Activated CD8-positive, alpha-beta memory T cell treated with anti-CD3 and anti-CD28 coated beads for 48 hours (primary cell): ENCODE data around the gene CFAP126.
"Not testable (repeated sequence)": the region's sequence is repeated elsewhere in the genome, so short reads cannot be mapped to it uniquely, and the experiment has no call there.

Experiments
- DNase-seq, 3 experiments: peaks; one replicate each; pipeline ENCODE4 v3.0.0-alpha.2; 2020; ENCODE audit warnings: low read depth in 2 of 3, low spot score in 2 of 3

Gene CFAP126, protein sequence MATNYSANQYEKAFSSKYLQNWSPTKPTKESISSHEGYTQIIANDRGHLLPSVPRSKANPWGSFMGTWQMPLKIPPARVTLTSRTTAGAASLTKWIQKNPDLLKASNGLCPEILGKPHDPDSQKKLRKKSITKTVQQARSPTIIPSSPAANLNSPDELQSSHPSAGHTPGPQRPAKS

DNA sequence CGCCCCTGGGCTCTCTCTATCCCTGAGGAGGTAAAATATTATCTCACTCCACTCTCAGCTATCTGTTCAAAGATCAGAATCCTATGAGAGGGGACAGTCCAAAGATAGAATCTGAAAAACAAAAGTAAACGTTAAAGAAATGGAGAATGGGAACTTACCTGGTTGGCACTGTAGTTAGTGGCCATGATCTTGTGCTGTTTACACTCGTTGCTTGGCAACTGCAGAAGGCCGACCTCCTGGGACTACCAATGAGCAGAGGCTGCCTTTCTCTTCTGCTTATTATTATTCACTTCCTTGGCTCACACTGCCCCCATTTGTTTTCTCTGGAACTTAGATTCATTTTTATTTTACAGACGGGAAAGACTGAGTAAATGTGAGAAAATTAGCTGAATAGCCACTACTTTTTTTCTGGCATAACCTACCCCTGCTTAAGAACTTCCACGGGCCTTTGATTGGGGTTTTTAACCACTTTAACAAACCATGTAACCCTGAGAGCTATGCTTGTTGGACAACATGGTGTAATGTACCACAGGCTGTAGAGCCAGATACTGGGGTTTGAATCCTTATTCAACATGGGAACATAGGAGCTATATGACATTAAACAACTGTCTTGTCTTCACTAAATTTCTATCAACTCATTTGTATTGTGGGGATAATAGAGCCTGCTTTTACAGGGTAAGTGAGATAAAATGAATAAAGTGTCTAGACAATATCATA lies at the start of gene CFAP126:
Gene CFAP126 (minus strand): TSS at position 193 of the 717 bp plus-strand sequence. CDS start 8 bp downstream, at position 185.
- DNase-seq = no peak

DNA sequence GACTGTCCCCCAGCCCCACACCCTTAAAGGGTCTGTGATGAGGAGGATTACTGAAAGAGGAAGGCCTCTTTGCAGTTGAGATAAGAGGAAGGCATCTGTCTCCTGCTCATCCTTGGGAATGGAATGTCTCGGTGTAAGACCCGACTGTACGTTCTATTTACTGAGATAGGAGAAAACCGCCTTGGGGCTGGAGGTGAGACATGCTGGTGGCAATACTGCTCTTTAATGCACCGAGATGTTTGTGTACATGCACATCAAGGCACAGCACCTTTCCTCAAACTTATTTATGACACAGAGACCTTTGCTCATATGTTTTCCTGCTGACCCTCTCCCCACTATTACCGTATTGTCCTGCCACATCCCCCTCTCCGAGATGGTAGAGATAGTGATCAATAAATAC lies 45.4 kb upstream of the CFAP126 start:
- DNase-seq = not testable (repeated sequence)

DNA sequence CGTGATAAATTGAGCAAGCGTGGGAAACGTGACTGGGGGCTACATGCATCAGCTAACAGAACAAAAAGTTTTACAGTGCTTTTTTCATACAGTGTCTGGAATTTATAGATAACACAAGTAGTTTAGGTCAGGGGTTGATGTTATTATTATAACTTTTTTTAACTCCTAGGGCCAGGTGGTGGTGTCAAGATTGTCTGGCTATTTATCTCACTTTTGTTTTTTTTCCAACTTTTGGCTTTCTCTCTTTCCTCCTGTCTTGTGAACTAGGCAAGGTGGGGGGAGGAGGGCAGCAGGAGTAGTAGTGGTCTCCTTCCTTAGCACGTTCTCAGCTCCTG lies 42.9 kb upstream of the CFAP126 start:
- DNase-seq = not testable (repeated sequence)

DNA sequence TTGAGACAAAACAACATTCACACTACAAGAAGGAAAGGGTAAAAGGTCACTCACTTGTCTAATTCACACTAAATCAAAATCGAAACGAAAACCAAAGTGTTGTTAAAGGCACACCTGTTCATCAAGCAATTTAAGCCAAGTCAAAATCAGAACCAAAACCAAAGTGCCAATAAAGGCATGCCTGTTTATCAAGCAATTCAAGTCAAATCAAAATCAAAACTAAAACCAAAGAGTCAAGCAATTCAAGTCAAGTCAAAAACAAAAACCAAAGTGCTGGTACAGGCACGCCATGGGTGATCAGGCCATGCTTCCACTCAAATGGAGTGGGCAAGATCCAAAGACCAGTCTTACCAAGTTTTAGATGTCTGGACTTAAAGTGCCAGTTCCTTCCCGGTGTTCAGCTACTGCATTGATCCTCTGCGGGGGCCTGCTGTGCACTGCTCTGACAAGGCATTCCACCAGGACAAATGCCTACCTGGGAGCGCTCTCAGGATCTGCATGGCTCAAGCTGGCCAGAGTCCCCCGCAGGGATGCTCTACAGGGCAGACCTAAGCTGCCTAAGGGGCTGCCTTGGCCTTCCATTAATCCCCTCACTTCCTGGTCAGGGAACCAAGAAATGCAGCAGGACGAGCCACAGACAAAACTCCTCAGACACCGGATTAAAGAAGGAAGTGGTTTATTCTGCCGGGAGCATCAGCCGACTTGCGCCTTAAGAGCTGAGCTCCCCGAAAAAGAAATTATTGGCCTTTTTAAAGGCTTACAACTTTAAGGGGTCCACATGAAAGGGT lies 42.4 kb upstream of the CFAP126 start:
- not testable (repeated sequence) for DNase-seq

DNA sequence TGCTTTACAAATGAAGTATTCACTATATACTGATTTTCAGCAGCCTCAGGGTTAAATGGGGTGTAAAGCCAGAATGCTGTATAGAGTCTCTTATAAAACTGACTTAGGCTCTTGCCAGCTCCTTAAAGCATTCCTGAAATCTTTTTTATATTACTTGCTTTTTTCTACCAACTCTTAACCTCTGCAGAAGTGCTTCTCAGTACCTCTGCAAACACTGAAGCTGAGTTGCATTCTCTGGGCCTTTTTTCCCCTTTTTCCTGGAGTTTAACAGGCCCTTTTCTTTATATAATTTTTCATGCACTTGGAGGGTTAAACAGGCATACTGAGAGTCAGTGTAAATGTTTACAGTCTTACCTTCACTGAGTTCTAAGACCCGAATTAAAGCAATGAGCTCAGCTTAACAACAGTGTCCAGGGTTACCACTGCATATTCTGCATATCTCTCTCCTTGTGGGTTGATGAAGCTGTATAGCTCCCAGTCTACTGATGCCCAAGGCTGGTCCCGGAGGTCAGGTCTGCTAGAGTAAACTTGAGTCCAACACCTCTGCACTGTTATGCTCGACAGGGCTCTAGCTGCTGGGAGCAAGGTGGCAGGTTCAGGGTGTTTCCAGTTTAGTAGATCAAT lies 40.9 kb upstream of the CFAP126 start:
- no peak for DNase-seq

DNA sequence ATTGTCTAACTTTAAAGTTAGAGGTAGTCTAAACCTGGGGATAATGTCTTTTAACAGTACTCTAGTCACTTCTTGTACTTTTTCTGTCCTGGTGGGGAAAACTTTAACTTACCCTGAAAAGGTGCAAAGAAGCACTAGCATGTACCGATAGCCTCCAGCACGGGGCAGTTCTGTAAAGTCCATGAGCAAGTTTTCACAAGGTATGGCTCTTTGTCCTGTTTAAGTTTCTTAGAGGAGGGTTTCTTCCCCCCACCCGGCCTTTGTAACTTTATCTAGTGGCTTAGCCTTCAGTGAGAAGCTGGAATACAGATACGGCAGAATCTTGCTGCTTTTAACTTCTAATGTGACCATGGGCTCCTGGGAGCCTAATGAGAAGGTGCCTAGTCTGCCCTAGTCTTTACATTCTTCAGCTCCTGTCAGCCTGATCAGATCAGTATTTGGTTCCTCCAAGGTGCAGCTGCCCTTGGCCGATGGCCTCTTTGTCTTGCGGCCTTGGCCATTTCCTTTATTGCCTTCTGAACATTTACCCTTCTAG lies 39.8 kb upstream of the CFAP126 start:
- no peak for DNase-seq

DNA sequence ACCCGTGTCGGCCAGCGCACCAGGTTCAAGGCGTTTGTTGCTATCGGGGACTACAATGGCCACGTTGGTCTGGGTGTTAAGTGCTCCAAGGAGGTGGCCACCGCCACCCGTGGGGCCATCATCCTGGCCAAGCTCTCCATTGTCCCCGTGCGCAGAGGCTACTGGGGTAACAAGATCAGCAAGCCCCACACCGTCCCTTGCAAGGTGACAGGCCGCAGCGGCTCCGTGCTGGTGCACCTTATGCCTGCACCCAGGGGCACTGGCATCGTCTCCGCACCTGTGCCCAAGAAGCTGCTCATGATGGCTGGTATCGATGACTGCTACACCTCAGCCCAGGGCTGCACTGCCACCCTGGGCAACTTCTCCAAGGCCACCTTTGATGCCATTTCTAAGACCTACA lies 38.9 kb upstream of the CFAP126 start:
- DNase-seq = not testable (repeated sequence)

DNA sequence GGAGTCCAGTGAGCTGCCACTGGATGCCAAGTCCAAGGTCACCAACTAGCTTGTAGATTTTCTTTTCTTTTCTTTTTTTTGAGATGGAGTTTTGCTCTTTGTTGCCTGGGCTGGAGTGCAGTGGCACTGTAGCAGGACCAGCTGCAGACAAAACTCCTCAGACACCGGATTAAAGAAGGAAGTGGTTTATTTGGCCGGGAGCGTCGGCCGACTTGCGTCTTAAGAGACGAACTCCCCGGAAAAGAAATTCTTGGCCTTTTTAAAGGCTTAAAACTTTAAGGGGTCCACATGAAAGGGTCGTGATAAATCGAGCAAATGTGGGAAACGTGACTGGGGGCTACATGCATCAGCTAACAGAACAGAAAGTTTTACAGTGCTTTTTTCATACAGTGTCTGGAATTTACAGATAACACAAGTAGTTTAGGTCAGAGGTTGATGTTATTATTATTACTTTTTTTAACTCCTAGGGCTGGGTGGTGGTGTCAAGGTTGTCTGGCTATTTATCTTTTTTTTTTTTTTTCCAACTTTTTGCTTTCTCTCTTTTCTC lies 36.4 kb upstream of the CFAP126 start:
- DNase-seq = no peak

DNA sequence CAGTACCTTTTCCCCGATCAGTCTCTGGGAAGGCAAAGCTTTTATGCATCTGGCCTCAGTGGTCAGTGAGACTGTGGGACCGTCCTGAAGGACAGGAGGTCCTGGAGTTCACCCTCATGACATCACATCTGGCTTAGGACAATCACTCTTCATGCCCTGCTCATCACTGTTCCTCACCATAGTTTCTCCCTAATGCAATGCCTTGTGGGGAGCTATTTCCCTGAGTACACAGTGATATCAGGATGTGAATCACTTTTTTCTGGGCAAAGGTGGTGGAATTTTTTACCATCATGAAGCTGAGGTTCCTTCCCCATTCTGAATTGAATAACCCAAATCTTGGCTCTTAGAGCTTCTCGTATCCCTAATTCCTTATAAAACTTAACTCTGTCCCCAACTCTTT lies 34.8 kb upstream of the CFAP126 start:
- no peak for DNase-seq

DNA sequence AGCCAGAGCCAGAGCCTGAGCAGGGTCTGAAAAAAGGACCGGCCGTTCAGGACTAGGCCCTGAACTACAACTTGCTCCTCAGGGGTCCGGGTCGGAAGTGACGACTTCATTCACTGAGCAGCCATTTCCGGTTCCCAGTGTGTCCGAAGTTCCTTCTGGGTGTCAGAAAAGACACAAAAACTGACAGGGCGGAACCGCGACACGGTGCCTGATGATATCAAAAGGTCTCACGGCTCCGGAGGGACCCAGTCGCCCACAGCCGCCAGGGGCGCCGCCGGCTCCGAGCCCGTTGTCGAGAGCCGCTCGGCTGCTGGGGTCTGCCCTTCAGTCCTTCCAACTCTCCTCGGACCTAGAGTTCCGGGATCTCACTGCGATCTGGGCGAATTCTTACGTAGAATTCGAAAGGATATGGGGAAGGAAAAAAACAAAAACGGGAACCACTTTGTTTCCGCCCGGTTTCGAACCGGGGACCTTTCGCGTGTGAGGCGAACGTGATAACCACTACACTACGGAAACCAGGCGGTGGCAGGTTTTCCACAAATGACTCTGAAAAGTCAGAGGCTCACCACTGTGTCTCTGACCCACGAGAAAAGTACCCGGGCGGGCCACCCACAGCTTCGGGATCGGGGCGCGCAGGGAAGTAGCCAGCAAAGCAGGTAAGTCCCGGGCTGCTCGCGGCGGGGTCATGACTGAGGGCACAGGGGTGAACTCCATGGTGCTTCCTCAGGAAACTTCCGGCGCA lies 31.8 kb upstream of the CFAP126 start:
- peak; percentile 81 to 98 (median 96) for DNase-seq

DNA sequence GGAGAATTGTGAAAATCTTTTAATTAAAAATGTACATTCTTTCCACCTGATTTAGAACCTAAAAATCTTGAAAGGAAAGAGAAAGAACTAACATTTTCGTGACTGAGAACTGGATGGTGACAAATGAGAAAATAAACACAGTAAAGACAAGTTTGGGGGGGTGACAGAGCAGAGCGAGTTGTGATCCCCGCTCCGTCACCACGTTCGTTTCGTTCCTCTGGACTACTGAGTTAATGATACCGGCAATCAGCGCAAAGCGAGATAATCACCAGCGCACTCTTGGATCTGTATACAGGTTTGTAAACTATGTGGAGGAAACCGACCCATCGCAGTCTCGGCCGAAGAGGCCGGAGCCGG lies 31.2 kb upstream of the CFAP126 start:
- no peak for DNase-seq

DNA sequence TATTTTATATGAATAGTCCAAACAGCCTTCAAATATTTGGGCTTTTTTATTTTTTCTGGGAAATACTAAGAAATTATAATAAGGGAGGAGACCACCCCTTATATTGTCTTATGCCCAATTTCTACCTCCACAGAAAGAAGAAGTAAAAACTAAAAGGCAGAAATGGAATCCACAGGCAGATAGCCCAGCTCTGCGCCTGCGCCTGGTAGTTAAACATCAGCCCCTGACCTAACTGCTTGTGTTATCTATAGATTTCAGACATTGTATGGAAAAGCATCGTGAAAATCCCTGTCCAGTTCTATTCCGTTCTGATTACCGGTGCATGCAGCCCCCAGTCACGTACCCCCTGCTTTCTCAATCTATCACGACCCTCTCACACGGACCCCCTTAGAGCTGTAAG lies 29.4 kb upstream of the CFAP126 start:
- DNase-seq = not testable (repeated sequence)

DNA sequence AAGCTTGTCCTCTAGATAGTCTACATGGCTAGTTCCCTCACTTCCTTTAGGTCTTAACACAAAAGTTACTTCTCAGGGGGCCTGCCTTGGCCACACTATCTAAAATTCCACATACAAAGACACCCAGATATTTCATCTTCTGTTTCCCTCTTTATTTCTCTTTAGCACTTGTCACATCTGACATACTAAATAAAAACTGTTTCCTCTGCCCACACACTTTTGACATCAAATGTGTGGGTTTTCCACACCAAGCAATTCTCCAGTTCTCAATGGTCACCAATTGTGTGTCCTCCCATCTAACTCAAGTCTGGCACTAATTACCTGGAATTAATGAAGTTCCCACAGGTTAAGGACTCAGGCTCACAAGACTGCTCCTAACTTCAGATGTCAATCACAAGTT lies 25.5 kb upstream of the CFAP126 start:
- DNase-seq = no peak

DNA sequence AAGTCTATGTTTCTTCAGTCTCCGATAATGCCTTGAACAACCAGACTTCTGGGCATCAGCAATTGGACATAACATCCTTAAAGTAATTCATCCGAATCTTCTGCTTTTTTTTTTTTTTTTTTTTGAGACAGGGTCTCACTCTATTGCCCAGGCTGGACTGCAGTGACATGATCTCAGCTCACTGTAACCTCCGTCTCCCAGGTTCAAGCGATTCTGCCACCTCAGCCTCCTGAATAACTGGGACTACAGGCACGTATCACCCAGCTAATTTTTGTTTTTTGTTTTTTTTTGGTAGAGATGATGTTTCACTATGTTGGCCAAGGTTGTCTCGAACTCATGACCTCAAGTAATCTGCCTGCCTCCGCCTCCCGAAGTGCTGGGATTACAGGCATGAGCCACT lies 23.9 kb upstream of the CFAP126 start:
- DNase-seq = no peak

DNA sequence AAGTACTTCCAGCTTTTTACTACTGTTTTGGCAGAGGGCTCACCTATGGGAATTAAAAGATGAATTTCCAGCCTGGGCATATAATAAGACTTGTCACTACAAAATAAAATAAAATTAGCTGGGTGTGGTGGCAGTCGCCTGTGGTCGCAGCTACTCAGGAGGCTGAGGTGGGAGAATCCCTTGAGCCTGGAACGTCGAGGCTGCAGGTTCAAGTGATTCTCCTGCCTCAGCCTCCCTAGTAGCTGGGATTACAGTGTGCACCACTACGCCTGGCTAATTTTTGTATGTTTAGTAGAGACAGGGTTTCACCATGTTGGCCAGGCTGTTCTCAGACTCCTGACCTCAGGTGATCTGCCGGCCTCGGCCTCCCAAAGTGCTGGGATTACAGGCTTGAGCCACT lies 23.5 kb upstream of the CFAP126 start:
- not testable (repeated sequence) for DNase-seq

DNA sequence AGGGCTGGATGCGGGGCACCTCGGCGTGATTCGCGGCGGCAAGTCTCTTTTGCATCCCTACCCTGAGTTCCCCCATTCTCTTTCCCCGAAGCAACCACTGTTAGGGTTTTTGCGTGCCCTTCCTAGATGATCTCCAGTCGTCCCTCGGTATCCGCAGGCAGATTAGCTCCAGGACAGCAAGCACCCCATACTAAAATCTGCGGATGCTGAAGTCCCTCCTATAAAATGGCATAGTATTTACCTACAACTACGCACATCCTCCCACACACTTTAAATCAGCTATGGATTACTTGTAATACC lies 22.8 kb upstream of the CFAP126 start:
- DNase-seq = no peak

DNA sequence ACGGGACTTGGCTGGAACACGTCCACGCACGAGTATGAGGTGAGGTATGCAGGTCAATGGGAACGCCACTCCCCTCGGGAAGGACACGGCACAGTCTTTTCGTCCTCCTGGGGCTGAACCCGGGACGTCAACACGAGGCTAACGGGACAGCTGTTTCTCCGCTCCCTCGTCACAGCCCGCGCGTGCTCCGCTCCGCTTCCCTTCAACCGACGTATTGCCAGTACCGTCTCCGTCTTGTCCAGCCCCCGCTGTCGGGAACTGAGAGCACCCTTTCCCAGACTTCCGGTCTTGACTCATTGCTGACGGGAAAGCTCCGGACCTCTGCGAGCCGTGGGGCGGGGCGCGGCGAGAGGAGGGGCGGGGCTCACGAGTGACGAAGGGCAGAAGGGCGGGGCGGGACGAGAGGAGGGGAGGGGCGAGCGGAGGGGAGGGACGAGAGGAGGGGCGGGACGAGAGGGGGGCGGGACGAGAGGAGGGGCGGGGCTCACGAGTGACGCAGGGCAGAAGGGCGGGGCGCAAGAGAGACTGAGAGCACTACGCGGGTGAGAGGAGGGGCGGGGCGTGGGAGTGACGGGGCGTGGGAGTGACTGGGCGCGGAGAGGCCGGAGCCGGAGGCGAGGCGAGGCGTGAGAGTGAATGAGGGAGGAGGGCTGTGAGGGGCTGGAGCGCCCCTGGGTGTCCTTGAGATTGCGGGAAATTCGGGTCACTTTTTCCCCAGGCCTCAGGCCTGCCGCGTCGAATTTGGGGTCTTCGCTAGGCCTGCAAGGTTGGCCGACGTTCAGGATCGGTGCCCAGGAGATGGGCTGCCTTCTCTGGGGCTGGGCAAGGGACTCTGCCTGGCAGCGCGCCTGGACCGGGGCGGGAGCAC lies 22.2 kb upstream of the CFAP126 start:
- peak; percentile 76 to 95 (median 85) for DNase-seq

DNA sequence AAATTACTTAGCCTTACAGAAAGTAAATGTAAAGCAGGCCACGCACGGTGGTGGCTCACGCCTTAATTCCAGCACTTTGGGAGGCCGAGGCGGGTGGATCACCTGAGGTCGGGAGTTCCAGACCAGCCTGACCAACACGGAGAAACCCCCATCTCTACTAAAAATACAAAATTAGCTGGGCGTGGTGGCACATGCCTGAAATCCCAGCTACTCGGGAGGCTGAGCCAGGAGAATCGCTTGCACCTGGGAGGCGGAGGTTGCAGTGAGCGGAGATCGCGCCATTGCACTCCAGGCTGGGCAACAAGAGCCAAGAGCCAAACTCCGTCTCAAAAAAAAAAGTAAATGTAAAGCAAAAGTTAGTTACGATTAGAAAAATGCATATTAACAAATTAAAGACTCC lies 21.5 kb upstream of the CFAP126 start:
- DNase-seq = not testable (repeated sequence)

DNA sequence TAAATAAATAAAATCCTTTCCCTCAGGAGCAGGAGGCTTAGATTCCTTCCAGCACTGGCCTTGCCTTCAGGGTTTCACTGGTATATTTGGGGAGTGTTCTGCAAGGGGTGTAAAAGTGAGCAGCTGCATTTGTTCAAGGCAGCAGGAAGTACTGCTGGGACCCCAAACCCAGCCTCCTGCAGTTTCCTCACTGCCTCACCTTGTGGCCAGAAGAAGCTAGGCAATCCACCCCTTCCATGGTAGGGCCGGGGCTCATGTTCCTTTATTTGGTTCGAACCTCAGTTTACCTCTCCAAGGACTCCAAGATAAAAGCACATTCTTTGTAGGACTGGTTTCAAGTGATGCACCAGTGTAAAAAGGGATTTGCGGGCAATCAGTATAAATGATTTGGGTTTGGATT lies 21.0 kb upstream of the CFAP126 start:
- DNase-seq = no peak
